Measurements from ENCODE around the gene GNA12. TPM values are rescaled to one million over a fixed set of nuclear protein-coding genes. Genes with fewer than 3 reads are reported as not detected.

GNA12 gene
- total RNA-seq, 1 experiment from 2014 or later: 35.5 TPM

GRCh38 chr7:2774280-2774679 is 69.8 kb downstream of the GNA12 start:
- CTCF ChIA-PET: no interaction called here
- intact Hi-C loops (cut with micrococcal nuclease; ENCODE audit: unreplicated experiment): no loop called here
- no peak for DNase-seq (ENCODE audit: low spot score)

GRCh38 chr7:2773608-2774007 is 70.5 kb downstream of the GNA12 start:
- Histone ChIP-seq H3K27me3 (replicated peaks; ENCODE audit: insufficient read depth, low read depth, low read length, poor library complexity) (no peaks in the 10 kb centered on the region), H3K36me3 (ENCODE audit: insufficient read depth, low read length, poor library complexity, severe bottlenecking) (peaks cover 3% of the 10 kb centered on the region), H3K9me3 (ENCODE audit: low read depth, low read length, poor library complexity, severe bottlenecking) (no peaks in the 10 kb centered on the region), H3K4me1 (ENCODE audit: insufficient read depth, low read length, poor library complexity, severe bottlenecking) (peaks cover 4% of the 10 kb centered on the region), H3K4me3 (ENCODE audit: low read depth, low read length, poor library complexity, severe bottlenecking) (no peak overlapping the region), H3K27ac (ENCODE audit: low read depth, low read length, poor library complexity, severe bottlenecking) (no peak overlapping the region)
- BruUV-seq (replicated peaks): no TSS peak
- intact Hi-C loops (cut with micrococcal nuclease; ENCODE audit: unreplicated experiment): no loop called here
- ChIA-PET POLR2A (ENCODE audit: low non-redundant PET) (no interaction called here), CTCF (no interaction called here)
- no peak for DNase-seq (ENCODE audit: low spot score)
- no peak for TF ChIP-seq CTCF (conservative IDR thresholded peaks at IDR 0.05; ENCODE audit: low read depth, low read length)
- no peak for TF ChIP-seq EZH2 (IDR thresholded peaks at IDR 0.05; ENCODE audit: borderline replicate concordance, low read depth, low read length, poor library complexity, severe bottlenecking)

More at GRCh38 chr7:2774280-2774679, 69.8 kb downstream of the GNA12 start:
- Histone ChIP-seq H3K4me1 (ENCODE audit: insufficient read depth, low read length, poor library complexity, severe bottlenecking) (peaks cover 4% of the 10 kb centered on the region), H3K9me3 (ENCODE audit: low read depth, low read length, poor library complexity, severe bottlenecking) (no peaks in the 10 kb centered on the region), H3K4me3 (ENCODE audit: low read depth, low read length, poor library complexity, severe bottlenecking) (no peak overlapping the region), H3K27ac (ENCODE audit: low read depth, low read length, poor library complexity, severe bottlenecking) (no peak overlapping the region), H3K36me3 (ENCODE audit: insufficient read depth, low read length, poor library complexity, severe bottlenecking) (peaks cover 3% of the 10 kb centered on the region), H3K27me3 (replicated peaks; ENCODE audit: insufficient read depth, low read depth, low read length, poor library complexity) (no peaks in the 10 kb centered on the region)
- POLR2A ChIA-PET (ENCODE audit: low non-redundant PET): no interaction called here
- no peak for TF ChIP-seq CTCF (conservative IDR thresholded peaks at IDR 0.05; ENCODE audit: low read depth, low read length)
- no peak for TF ChIP-seq EZH2 (IDR thresholded peaks at IDR 0.05; ENCODE audit: borderline replicate concordance, low read depth, low read length, poor library complexity, severe bottlenecking)
- BruUV-seq (replicated peaks): no TSS peak

GRCh38 chr7:2771274-2771731 is 72.8 kb downstream of the GNA12 start:
- Histone ChIP-seq H3K27me3 (replicated peaks; ENCODE audit: insufficient read depth, low read depth, low read length, poor library complexity) (no peaks in the 10 kb centered on the region), H3K36me3 (ENCODE audit: insufficient read depth, low read length, poor library complexity, severe bottlenecking) (peaks cover 3% of the 10 kb centered on the region), H3K4me1 (ENCODE audit: insufficient read depth, low read length, poor library complexity, severe bottlenecking) (no peaks in the 10 kb centered on the region), H3K9me3 (ENCODE audit: low read depth, low read length, poor library complexity, severe bottlenecking) (no peaks in the 10 kb centered on the region), H3K4me3 (ENCODE audit: low read depth, low read length, poor library complexity, severe bottlenecking) (no peak overlapping the region), H3K27ac (ENCODE audit: low read depth, low read length, poor library complexity, severe bottlenecking) (no peak overlapping the region)
- POLR2A ChIA-PET (ENCODE audit: low non-redundant PET): no interaction called here
- TF ChIP-seq EZH2 (IDR thresholded peaks at IDR 0.05; ENCODE audit: borderline replicate concordance, low read depth, low read length, poor library complexity, severe bottlenecking) (no peak), CTCF (conservative IDR thresholded peaks at IDR 0.05; ENCODE audit: low read depth, low read length) (no peak)
- CTCF ChIA-PET: no interaction called here
- no peak for DNase-seq (ENCODE audit: low spot score)
- no TSS peak for BruUV-seq (replicated peaks)
- intact Hi-C loops (cut with micrococcal nuclease; ENCODE audit: unreplicated experiment): no loop called here

Measured in A673 (cell line).